GM12891 (cell line): ENCODE results near the gene COMMD1.

Source experiments
- POLR2A ChIP-seq: IDR thresholded peaks from 2 replicates; pipeline ENCODE4 v1.6.1; 2011; ENCODE audit warnings: low read depth, low read length, control low read depth
- SPI1 ChIP-seq: IDR thresholded peaks from 2 replicates; pipeline ENCODE4 v1.6.1; 2011; ENCODE audit warnings: low read depth, low read length, control low read depth
- TAF1 ChIP-seq: IDR thresholded peaks from 2 replicates; pipeline ENCODE4 v1.6.1; 2011; ENCODE audit warnings: low read depth, low read length, control low read depth

- TF ChIP-seq SPI1 (no peak), TAF1 (no peak), POLR2A (no peak)
These were observed 23.5 kb downstream of the COMMD1 start for GRCh38 chr2:61928826-61929461.
